CD4-positive, alpha-beta memory T cell (primary cell): ENCODE results near the gene ISM2. TPM values are rescaled to one million over a fixed set of nuclear protein-coding genes. Genes with fewer than 3 reads are reported as not detected.

Source experiments
- CTCF ChIA-PET: fragments of 350-600 bp; sonication (Branson Sonifier 250); formaldehyde crosslinking; loops from one replicate; lab custom pipeline; 2021; ENCODE audit warnings: inconsistent platforms; ENCODE audit not compliant: partially characterized antibody; lab: Charles Lee
- POLR2A ChIA-PET: fragments of 350-600 bp; sonication (Branson Sonifier 250); formaldehyde crosslinking; loops from one replicate; lab custom pipeline; 2021; ENCODE audit not compliant: partially characterized antibody; lab: Charles Lee
- DNase-seq, 5 donors: peaks; one replicate each; pipeline versions ENCODE4 v3.0.0 to v3.0.0-alpha.2; 2020 to 2022; ENCODE audit warnings: mixed read lengths in 1 of 5
- H3K27ac ChIP-seq: one replicate; pipeline ENCODE4 v1.7.0; 2013; ENCODE audit warnings: low read depth, low read length
- H3K27me3 ChIP-seq: 2 replicates; pipeline ENCODE4 v1.7.0; 2013; ENCODE audit warnings: mild to moderate bottlenecking, low read length, moderate library complexity; ENCODE audit not compliant: insufficient read depth
- H3K36me3 ChIP-seq: 2 replicates; pipeline ENCODE4 v1.7.0; 2013; ENCODE audit warnings: mild to moderate bottlenecking, low read length, moderate library complexity; ENCODE audit not compliant: insufficient read depth
- H3K4me1 ChIP-seq: 2 replicates; pipeline ENCODE4 v1.7.0; 2013; ENCODE audit warnings: mild to moderate bottlenecking, low read length, moderate library complexity; ENCODE audit not compliant: insufficient read depth
- H3K4me3 ChIP-seq, 2 donors: one replicate each; pipeline ENCODE4 v1.7.0; 2013; ENCODE audit warnings: low read length in 2 of 2, mild to moderate bottlenecking in 1 of 2
- H3K9me3 ChIP-seq, 2 donors: one replicate each; pipeline ENCODE4 v1.7.0; 2013; ENCODE audit warnings: low read length in 2 of 2, control low read depth in 1 of 2; ENCODE audit not compliant: control insufficient read depth in 1 of 2
- H3K27ac Mint-ChIP-seq, 7 donors: one replicate each; pipeline ENCODE4 v1.8.0; 2020 to 2021; ENCODE audit warnings: mixed read lengths in 7 of 7, mild to moderate bottlenecking in 6 of 7, inconsistent platforms in 3 of 7, moderate library complexity in 3 of 7
- H3K27me3 Mint-ChIP-seq, 2 donors: one replicate each; pipeline ENCODE4 v1.8.0; 2020 to 2021; ENCODE audit warnings: mixed read lengths in 2 of 2
- H3K36me3 Mint-ChIP-seq, 2 donors: one replicate each; pipeline ENCODE4 v1.8.0; 2020 to 2021; ENCODE audit warnings: mixed read lengths in 2 of 2, inconsistent platforms in 1 of 2, mild to moderate bottlenecking in 1 of 2
- H3K4me1 Mint-ChIP-seq, 4 donors: one replicate each; pipeline ENCODE4 v1.8.0; 2020 to 2021; ENCODE audit warnings: mixed read lengths in 4 of 4, mild to moderate bottlenecking in 1 of 4
- H3K4me3 Mint-ChIP-seq, 8 donors: one replicate each; pipeline ENCODE4 v1.8.0; 2020 to 2021; ENCODE audit warnings: mixed read lengths in 8 of 8, mild to moderate bottlenecking in 7 of 8, moderate library complexity in 6 of 8, inconsistent platforms in 3 of 8
- H3K9me3 Mint-ChIP-seq, 8 donors: one replicate each; pipeline ENCODE4 v1.8.0; 2020 to 2021; ENCODE audit warnings: mixed read lengths in 8 of 8, mild to moderate bottlenecking in 5 of 8, inconsistent platforms in 3 of 8, moderate library complexity in 1 of 8
- intact Hi-C: fragments of 100-400 bp; cut with micrococcal nuclease; formaldehyde crosslinking; loops from one replicate; pipeline ENCODE4 v1.15.1; 2023
- polyA plus RNA-seq, 2 donors: library from polyadenylated mRNA; unstranded; fragments of 300-500 nt; fragmentation: Illumina TruSeq; gene quantifications; one replicate each; pipeline ENCODE4 v1.2.3, GENCODE V29; 2021
- total RNA-seq, 2 experiments: library from RNA; stranded (reverse); gene quantifications; one replicate each; pipeline ENCODE4 v1.2.3, GENCODE V29; 2021

ISM2 gene
- total and polyA plus RNA-seq, 4 experiments from 2014 or later, result not detected

DNA sequence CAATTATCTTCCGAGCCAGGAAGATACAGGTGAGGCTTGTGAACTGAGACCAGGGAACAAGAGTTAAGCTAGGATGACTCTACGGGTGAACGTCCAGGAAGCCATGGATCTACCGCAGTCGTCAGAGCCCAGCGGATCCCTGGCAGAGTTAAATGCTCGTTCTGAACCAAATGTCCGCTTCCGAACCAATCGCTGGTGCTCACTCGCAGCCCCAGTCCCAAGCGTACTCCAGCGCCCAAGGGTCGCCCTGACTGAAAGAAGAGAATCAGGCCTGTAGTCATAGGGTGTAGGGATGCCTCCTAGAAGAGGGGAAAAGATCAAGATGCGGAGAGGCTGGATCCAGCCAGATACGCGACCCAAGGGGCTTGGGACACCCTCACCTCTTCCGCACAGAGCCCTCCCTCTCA lies 41.5 kb downstream of the ISM2 start:
- POLR2A ChIA-PET, result interaction anchor here (0.8 to 1.6 kb wide), 5 partner anchors 12 to 303 kb away, joined by 3 to 14 read pairs (median 4); partner anchors contain the start of genes ALKBH1, GSTZ1, POMT2 and SAMD15
- no peaks in the 10 kb centered on the region for H3K9me3 ChIP-seq
- intact Hi-C loops, result loop anchor here (1.0 to 5.0 kb wide), 9 partner anchors 80 to 1305 kb away; partner anchors contain the start of genes ADCK1, ALKBH1, ANGEL1 and CIPC
- H3K4me1 ChIP-seq, result peaks cover 29% of the 10 kb centered on the region
- peak in 1 of 5 donors; percentile 43 for DNase-seq
- peak overlapping the region; percentile 86 for H3K27ac ChIP-seq
- Mint-ChIP-seq H3K4me1 (peaks cover 28 to 50% (median 36%) of the 10 kb centered on the region in 4 donors), H3K4me3 (peak overlapping the region; percentile 100), H3K27ac (peak overlapping the region; percentile 94 to 100 (median 100)), H3K36me3 (peaks cover 32 to 51% of the 10 kb centered on the region in 2 donors), H3K9me3 (peaks cover 0 to 4% (median 0%) of the 10 kb centered on the region in 8 donors), H3K27me3 (no peaks in the 10 kb centered on the region)
- no peaks in the 10 kb centered on the region for H3K27me3 ChIP-seq
- CTCF ChIA-PET, result interaction anchor here (1.3 to 2.4 kb wide), 3 partner anchors 80 to 249 kb away, joined by 3 to 7 read pairs (median 6); partner anchors contain the start of genes GSTZ1, POMT2, SAMD15 and TMED8
- peaks cover 25% of the 10 kb centered on the region for H3K36me3 ChIP-seq
- H3K4me3 ChIP-seq, result peak overlapping the region; percentile 99 to 100

DNA sequence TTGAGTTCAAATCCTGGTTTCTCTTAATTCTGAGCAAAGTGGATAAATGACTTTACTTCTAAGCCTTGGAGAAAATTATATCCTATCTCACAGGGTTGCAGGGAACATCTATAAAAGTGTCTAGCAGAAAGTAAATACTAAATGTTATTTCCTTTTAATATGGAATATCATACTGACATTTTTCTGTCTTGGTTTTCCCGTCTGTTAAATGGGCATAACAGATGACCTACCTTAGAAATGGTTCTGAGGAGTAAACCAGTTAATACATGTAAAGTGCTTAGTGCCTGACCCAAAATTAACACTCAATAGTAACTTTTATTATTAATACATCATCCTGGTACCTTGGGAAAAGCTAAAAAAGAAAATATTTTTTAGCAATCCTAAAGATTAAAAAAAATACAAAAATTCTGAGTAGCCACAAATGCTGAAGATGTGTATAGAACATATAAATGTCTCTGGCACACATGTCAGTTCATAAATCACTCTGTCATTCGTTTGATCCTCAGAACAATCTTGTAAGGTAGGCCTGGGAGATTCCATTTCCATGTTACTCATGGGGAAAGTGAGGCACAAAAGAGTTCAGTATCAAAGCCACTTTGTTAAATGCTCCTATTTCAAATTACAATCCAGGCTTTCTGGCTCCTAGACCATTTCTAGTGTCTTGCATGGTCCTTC lies 42.5 kb downstream of the ISM2 start:
- H3K4me3 ChIP-seq, result no peak overlapping the region
- POLR2A ChIA-PET, result interaction anchor here (1.3 kb wide), 1 partner anchor 136 kb away, joined by 3 read pairs; the partner anchor contains the start of genes GSTZ1 and POMT2
- H3K4me1 Mint-ChIP-seq, result peaks cover 27 to 43% (median 33%) of the 10 kb centered on the region in 4 donors

DNA sequence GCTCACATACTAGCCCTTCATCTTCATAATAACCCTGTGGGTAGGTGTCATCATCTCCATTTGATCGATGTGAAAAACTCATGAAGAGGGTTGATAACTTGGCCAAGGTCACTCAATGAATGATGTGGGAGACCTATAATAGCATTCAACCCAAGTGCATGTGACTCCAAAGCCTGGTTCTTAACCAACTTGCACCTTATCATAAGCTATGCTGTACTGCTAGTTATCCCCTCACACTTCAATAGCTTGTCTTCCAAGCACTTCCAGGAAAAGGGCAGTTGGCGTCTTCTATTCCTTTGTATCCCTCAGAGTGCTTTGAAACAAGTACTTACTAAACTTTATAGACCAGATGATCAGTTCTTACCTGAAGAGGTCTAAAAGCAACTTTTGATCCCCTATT lies 56.4 kb downstream of the ISM2 start:
- DNase-seq, result no peak
- CTCF ChIA-PET, result interaction anchor here (1.4 kb wide), 1 partner anchor 17 kb away, joined by 4 read pairs; no protein-coding TSS in a partner anchor

More for the DNA sequence above, 42.5 kb downstream of the ISM2 start:
- Mint-ChIP-seq H3K4me3 (peak overlapping the region in 6 of 8 donors; percentile 100), H3K9me3 (peaks cover 0 to 4% (median 0%) of the 10 kb centered on the region in 8 donors), H3K27ac (peak overlapping the region in 4 of 7 donors; percentile 94 to 100 (median 100)), H3K27me3 (no peaks in the 10 kb centered on the region), H3K36me3 (peaks cover 31 to 52% of the 10 kb centered on the region in 2 donors)
- H3K4me1 ChIP-seq, result peaks cover 29% of the 10 kb centered on the region
- DNase-seq, result no peak
- CTCF ChIA-PET, result no interaction called here
- peaks cover 23% of the 10 kb centered on the region for H3K36me3 ChIP-seq
- H3K27me3 ChIP-seq, result no peaks in the 10 kb centered on the region
- intact Hi-C loops, result loop anchor here (5.0 kb wide), 1 partner anchor 1304 kb away; the partner anchor contains the start of gene GPATCH2L
- no peaks in the 10 kb centered on the region for H3K9me3 ChIP-seq
- peak overlapping the region; percentile 86 for H3K27ac ChIP-seq

GRCh38 chr14:77439861-77440260 lies 58.8 kb downstream of the ISM2 start:
- peaks cover 44% of the 10 kb centered on the region for H3K36me3 ChIP-seq

More for the DNA sequence above, 56.4 kb downstream of the ISM2 start:
- no peak overlapping the region for H3K27ac Mint-ChIP-seq
- no peaks in the 10 kb centered on the region for H3K9me3 ChIP-seq
- no peak overlapping the region for H3K27ac ChIP-seq
- no peaks in the 10 kb centered on the region for H3K4me1 ChIP-seq
- H3K36me3 ChIP-seq, result peaks cover 29% of the 10 kb centered on the region
- POLR2A ChIA-PET, result no interaction called here
- intact Hi-C loops, result no loop called here
- no peak overlapping the region for H3K4me3 Mint-ChIP-seq
- H3K27me3 Mint-ChIP-seq, result no peaks in the 10 kb centered on the region
- H3K9me3 Mint-ChIP-seq, result no peaks in the 10 kb centered on the region
- H3K4me3 ChIP-seq, result no peak overlapping the region
- peaks cover 44 to 59% of the 10 kb centered on the region in 2 donors for H3K36me3 Mint-ChIP-seq
- no peaks in the 10 kb centered on the region for H3K27me3 ChIP-seq
- peaks cover 0 to 1% (median 0%) of the 10 kb centered on the region in 4 donors for H3K4me1 Mint-ChIP-seq

GRCh38 chr14:77438596-77438995 lies 60.0 kb downstream of the ISM2 start:
- H3K4me3 Mint-ChIP-seq, result no peak overlapping the region
- no peak for DNase-seq
- H3K27me3 Mint-ChIP-seq, result no peaks in the 10 kb centered on the region
- Histone ChIP-seq H3K4me3 (no peak overlapping the region), H3K36me3 (peaks cover 49% of the 10 kb centered on the region), H3K27ac (no peak overlapping the region), H3K4me1 (no peaks in the 10 kb centered on the region), H3K9me3 (no peaks in the 10 kb centered on the region), H3K27me3 (no peaks in the 10 kb centered on the region)
- ChIA-PET CTCF (no interaction called here), POLR2A (no interaction called here)
- intact Hi-C loops, result no loop called here
- H3K9me3 Mint-ChIP-seq, result no peaks in the 10 kb centered on the region
- H3K27ac Mint-ChIP-seq, result no peak overlapping the region
- H3K36me3 Mint-ChIP-seq, result peaks cover 65 to 72% of the 10 kb centered on the region in 2 donors
- peaks cover 0 to 1% (median 0%) of the 10 kb centered on the region in 4 donors for H3K4me1 Mint-ChIP-seq

More at GRCh38 chr14:77439861-77440260, 58.8 kb downstream of the ISM2 start:
- intact Hi-C loops, result no loop called here
- H3K9me3 ChIP-seq, result no peaks in the 10 kb centered on the region
- CTCF ChIA-PET, result no interaction called here
- H3K4me3 ChIP-seq, result no peak overlapping the region
- H3K27ac Mint-ChIP-seq, result no peak overlapping the region
- H3K4me1 Mint-ChIP-seq, result peaks cover 0 to 1% (median 0%) of the 10 kb centered on the region in 4 donors
- no peaks in the 10 kb centered on the region for H3K9me3 Mint-ChIP-seq
- POLR2A ChIA-PET, result interaction anchor here (0.7 kb wide), 1 partner anchor 40 kb away, joined by 3 read pairs; no protein-coding TSS in a partner anchor
- DNase-seq, result no peak
- H3K27me3 ChIP-seq, result no peaks in the 10 kb centered on the region
- no peak overlapping the region for H3K4me3 Mint-ChIP-seq
- H3K4me1 ChIP-seq, result no peaks in the 10 kb centered on the region
- H3K27me3 Mint-ChIP-seq, result no peaks in the 10 kb centered on the region
- H3K36me3 Mint-ChIP-seq, result peaks cover 59 to 73% of the 10 kb centered on the region in 2 donors
- no peak overlapping the region for H3K27ac ChIP-seq

GRCh38 chr14:77436042-77436441 lies 62.6 kb downstream of the ISM2 start:
- Mint-ChIP-seq H3K4me1 (peaks cover 0 to 1% (median 0%) of the 10 kb centered on the region in 4 donors), H3K4me3 (no peak overlapping the region), H3K27me3 (no peaks in the 10 kb centered on the region), H3K9me3 (no peaks in the 10 kb centered on the region), H3K27ac (no peak overlapping the region), H3K36me3 (peaks cover 51 to 64% of the 10 kb centered on the region in 2 donors)
- no peaks in the 10 kb centered on the region for H3K4me1 ChIP-seq
- CTCF ChIA-PET, result no interaction called here
- DNase-seq, result no peak
- intact Hi-C loops, result no loop called here
- POLR2A ChIA-PET, result no interaction called here
- no peaks in the 10 kb centered on the region for H3K27me3 ChIP-seq
- H3K27ac ChIP-seq, result no peak overlapping the region
- peaks cover 26% of the 10 kb centered on the region for H3K36me3 ChIP-seq
- no peak overlapping the region for H3K4me3 ChIP-seq
- no peaks in the 10 kb centered on the region for H3K9me3 ChIP-seq

GRCh38 chr14:77426396-77426795 lies 72.2 kb downstream of the ISM2 start:
- intact Hi-C loops, result no loop called here
- Mint-ChIP-seq H3K4me1 (no peaks in the 10 kb centered on the region), H3K4me3 (no peak overlapping the region), H3K27ac (no peak overlapping the region), H3K27me3 (no peaks in the 10 kb centered on the region), H3K9me3 (peaks cover 0 to 16% (median 2%) of the 10 kb centered on the region in 8 donors), H3K36me3 (peaks cover 93 to 98% of the 10 kb centered on the region in 2 donors)
- Histone ChIP-seq H3K27me3 (no peaks in the 10 kb centered on the region), H3K4me1 (no peaks in the 10 kb centered on the region), H3K4me3 (no peak overlapping the region), H3K36me3 (peaks cover 47% of the 10 kb centered on the region), H3K9me3 (no peaks in the 10 kb centered on the region), H3K27ac (no peak overlapping the region)
- CTCF ChIA-PET, result no interaction called here
- POLR2A ChIA-PET, result no interaction called here
- DNase-seq, result no peak
